ENCODE measurements around the gene CELF1.

Gene CELF1

DNA sequence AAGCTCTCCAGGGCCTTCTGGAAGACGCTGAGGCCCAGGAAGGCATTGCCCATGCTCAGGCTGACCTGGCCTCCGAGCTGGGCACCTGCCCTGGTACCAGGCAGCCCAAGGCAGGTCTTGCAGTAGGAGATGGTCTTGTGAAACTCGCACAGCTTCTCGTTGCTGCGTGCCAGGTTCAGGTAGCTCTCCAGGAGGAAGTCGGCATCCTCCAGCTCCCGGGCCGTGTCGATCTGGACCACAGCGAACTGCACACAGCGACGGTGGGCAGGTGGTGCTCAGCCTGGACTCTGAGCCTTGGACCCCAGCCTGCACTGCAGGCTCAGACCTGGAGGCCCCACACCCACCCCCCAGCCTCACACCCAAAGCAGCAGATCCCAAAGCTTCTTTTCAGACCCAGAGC lies 105.0 kb downstream of the CELF1 start:
- no peak for DNase-seq (ENCODE audit: low spot score)

DNA sequence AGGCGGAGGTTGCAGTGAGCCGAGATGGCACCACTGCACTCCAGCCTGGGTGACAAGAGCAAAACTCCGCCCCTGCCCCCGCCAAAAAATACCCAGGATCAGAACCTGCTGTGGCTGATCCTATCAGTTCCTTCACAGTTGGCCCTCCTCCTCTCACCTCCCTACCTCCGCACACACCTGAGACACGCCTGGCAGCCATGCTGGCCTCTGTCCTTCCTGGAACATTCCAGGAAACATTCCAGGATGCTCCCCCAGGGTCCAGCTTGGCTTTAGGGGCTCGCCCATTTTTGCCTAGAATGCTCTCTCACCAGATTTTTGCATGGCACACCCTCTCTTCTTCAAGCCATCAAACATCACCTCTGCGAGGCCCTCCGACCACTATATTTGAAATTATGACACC lies 106.1 kb downstream of the CELF1 start:
- no peak for DNase-seq (ENCODE audit: low spot score)

DNA sequence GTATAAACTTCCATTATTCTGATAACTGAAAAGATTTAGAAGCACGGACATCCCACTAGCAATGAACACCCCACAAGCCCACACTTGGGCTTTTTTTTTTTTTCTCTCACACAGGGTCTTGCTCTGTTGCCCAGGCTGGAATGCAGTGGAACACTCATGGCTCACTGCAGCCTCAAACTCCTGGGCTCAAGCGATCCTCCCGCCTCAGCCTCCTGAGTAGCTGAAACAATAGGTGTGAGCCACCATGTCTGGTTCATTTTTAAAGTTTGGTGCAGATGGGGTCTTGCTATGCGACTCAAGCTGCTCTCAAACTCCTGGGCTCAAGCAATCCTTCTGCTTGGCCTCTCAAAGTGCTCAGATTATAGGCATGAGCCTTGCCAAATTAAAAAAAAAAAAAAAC lies 107.1 kb downstream of the CELF1 start:
- no peak for DNase-seq (ENCODE audit: low spot score)

DNA sequence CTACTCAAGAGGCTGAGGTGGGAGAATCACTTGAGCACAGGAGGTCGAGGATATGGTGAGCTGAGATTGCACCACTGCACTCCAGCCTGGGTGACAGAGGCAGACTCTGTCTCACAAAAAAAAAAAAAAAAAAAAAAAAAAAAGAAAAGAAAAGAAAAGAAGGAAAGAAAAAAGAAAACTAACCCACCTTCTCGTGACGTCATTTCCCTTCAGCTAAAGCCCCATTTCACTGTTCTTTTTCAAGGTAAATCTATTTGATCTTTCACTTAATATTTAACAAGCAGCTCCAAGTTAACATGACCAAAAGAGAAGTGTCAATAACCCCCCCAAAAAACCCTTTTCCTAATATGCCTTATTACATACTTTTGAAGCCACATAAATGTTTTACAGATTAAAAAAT lies 109.1 kb downstream of the CELF1 start:
- DNase-seq (ENCODE audit: low spot score) = no peak

DNA sequence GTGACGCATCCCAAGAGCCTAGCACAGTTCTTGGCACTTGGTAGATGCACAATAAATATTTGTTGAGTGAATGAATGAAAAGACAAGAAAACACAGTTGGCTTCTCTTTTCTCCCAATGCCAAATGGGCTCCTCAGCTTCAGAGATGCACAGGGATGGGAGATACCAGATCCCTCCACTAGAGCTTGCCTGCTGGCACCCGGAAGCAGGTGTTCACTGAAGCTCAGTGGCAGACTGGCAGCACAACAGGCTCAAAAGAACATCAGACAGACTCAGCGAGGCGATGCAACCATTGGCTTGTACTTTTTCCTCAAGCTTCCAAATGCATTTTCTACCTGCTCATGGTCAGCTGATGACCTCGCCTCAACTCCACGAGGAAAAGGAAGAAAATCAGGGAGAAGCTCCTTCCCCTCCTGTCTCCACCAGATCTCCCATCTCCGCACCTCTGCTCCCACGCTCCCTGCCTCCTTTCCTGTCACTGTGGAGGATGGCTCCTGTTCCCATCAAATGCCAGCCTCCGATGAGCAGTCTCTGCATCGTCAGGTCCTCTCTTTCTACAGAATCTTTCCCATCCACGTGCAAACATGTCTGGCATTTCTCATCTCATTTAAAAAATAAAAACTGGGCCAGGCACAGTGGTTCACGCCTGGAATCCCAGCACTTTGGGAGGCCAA lies 109.8 kb downstream of the CELF1 start:
- no peak for DNase-seq (ENCODE audit: low spot score)

DNA sequence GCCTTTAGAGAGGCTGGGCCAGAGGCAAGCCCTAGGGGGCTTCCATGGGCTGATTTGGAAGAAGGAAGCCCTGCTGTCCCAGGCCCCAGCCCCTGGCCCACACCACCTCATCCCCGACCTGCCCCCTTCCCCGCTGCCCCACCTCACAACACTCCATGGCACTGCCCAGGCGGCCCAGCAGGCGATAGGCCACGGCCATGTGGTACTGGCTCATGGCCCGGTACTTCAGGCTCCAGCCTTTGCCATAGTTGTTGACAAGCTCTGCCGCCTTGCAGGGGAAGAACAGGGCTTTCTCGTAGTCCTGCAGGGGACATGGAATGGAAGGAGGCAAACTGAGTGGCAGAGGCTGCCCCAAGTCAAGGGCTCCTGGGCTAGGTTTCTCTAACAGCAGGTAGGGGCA lies 110.4 kb downstream of the CELF1 start:
- no peak for DNase-seq (ENCODE audit: low spot score)

DNA sequence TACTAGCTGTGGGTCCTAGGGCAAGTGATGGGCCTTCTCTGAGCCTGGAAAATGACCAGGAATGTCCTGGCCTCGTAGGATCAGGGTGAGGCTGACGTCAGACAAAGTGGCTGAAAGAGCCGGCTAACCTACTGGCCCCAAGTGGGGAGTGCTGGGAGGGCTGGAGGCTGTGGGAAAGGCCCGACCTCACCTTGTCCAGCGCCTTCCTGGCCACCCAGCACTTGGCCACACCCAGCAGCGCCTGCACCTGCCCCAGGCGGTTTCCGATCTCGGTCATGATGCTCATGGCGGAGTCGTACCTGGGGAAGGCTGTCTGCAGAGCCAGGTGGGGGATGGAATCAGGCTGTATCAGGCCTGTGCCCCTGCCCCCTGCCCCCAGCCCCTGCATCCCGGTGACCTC lies 111.5 kb downstream of the CELF1 start:
- no peak for DNase-seq (ENCODE audit: low spot score)

DNA sequence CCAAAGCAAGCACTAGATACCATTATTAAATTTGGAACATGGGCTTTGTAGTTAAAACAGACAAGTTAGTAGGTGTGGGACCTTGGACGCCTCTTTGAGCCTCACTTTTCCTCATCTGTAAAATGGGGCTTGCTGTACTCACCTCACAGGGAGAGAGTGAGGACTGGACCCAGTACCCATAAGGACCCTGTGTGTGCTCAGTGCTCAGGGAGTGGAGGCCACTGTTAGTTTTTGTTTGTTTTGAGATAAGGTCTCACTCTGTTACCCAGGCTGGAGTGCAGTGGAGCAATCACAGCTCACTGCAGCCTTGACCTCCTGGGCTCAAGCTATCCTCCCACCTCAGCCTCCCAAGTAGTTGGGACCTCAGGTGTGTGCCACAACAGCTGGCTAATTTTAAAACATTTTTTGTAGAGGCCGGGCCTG lies 112.9 kb downstream of the CELF1 start:
- DNase-seq (ENCODE audit: low spot score) = no peak

DNA sequence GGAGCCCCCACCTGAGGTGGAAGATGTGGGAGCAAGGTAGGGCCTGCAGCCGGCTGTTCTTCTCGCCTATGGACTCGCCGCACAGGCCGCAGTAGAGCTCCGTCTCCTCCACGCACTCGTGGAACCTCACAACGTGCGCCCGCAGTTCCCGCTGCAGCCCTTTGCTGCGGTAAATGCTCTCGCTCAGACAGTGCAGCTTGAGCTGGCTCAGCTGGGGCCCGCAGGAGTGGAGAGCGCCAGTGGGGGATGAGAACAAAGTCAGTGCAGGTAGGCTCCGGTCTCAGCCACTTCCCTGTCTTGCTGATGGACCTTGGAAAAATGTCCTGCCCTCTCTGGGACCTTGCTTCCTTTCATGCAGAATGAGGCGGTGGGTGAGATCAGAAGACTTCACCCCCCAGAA lies 114.2 kb downstream of the CELF1 start:
- DNase-seq (ENCODE audit: low spot score) = no peak

DNA sequence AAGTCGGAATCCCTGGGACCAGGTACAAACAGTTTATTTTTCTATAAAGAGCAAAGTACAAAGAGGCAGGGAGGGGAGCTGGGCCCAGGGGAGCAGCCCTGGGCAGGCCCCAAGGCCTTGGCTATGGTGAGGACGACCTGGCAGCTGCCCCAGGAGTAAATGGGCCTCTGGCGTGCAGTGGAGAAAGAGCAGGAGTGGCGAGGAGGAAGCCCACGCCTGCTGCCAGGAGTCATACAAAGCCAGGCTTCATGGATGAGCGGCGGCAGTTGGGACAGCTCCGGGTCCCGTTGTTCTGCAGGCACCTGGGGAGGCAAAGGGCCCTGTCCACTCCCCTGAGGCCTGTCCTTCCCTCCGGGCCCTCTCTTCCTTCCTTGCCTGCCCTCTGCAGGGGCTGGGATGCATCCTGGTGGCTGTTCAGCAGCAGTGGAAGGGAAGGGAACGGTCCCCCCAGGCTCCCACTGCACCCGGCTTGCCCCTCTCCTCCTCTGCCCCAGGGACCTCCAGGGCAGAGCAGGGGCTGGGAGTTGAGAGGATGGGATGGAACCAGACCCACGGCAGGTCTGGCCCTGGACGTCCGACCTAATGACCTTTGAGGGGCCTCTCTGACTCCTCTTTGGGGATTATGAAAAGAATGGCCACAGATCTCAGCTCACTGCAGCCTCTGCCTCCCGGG lies 115.0 kb downstream of the CELF1 start:
- no peak for DNase-seq (ENCODE audit: low spot score)

DNA sequence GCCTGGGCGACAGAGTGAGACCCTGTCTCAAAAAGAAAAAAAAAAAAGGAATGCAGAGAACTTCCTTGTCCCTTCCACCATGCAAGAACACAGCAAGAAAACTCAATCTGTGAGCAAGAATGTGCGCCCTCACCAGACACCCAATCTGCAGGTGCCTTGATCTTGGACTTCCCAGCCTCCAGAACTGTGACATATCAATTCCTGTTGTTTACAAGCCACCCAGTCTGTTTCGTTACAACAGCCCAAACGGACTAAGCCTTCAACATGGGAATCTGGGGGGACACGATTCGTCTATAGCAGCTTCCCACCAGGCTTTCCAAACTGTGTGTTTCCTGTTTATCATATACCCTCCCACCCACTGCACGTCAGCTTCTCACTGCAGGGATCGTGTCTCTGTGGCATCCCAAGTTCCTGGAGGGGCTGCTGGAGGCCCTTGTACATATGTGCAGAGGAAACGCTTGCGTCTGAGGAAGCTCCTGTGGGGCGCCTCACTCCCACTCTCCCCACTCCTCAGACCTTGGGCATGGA lies 115.7 kb downstream of the CELF1 start:
- no peak for DNase-seq (ENCODE audit: low spot score)

DNA sequence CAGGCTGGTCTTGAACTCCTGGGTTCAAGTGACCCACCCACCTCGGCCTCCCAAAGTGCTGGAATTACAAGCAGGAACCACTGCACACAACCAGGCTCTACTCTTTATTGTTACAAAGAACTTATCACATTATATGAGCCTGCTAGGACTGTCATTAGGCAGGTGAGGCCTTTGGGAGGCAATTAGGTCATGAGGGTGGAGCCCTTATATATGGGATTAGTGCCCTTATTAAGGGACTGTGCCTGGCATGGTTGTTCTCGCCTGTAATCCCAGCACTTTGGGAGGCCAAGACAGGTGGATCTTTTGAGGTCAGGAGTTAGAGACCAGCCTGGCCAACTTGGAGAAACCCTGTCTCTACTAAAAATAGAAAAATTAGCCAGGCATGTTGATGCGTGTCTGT lies 116.2 kb downstream of the CELF1 start:
- no peak for DNase-seq (ENCODE audit: low spot score)

DNA sequence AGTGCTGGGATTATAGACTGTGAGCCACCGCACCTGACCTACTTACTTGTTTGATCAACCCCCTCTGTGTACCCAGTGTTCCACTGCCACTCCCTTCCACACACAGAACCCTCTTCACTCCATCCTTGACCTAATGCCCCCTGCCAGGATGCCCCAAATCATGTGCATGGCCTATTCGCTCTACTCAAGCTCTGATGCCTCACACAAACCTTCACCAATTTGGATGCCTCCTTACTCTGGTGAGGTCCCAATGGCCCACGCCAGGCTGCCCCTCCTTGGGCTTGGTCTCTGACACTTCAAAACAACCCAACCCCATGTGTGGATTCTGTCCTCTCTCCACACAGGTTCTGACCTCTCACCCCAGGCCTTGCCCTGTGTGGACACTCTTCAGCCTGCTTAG lies 117.2 kb downstream of the CELF1 start:
- DNase-seq (ENCODE audit: low spot score) = no peak

DNA sequence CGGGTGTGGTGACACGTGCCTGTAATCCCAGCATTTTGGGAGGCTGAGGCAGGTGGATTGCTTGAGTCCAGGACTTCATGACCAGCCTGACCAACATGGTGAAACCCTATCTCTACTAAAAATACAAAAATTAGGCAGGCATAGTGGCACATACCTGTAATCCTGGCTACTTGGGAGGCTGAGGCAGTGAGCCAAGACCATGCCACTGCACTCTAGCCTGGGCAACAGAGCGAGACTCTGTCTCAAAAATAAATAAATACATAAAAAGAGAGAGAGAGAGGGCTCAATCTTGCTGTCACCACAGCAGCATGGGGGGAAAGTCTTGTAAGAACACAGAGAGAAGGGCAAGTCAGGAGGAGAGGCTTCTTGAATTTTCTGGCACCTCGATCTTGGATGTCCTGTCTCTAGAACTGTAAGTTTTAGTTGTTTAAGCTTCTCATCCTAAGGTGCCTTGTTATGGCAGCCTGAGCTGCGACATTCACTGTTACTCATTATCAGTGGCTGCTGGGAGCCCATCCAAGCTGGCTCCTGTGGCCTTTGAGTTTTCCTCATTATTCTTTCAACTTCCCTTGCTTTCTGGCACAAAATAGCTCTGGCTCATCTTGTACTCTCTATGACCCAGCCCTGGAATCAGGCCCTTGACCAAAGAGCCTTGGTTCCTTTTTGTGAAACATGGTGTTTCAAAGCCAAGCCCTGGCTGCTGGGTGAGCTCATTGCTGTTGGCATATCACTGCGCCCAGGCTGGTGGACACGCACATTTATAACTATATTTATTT lies 118.7 kb downstream of the CELF1 start:
- no peak for DNase-seq (ENCODE audit: low spot score)

DNA sequence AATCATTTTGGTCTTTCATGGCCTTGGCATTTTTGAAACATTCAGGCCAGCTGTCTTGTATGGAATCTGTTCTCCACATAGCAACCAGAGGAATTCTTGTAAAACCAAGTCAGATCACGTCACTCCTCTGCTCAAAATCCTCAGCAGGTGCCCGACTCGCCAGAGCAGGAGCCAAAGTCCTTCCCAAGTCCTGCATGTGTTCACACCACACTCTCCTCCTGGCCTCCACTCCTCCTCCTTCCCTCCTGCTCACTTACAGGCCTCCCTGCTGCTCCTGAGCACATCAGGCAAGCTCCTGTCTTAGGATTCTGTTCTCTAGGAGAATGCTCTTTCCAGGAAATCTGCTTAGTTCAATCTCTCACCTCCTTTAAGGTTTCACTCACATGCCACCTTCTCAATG lies 119.8 kb downstream of the CELF1 start:
- DNase-seq (ENCODE audit: low spot score) = no peak

DNA sequence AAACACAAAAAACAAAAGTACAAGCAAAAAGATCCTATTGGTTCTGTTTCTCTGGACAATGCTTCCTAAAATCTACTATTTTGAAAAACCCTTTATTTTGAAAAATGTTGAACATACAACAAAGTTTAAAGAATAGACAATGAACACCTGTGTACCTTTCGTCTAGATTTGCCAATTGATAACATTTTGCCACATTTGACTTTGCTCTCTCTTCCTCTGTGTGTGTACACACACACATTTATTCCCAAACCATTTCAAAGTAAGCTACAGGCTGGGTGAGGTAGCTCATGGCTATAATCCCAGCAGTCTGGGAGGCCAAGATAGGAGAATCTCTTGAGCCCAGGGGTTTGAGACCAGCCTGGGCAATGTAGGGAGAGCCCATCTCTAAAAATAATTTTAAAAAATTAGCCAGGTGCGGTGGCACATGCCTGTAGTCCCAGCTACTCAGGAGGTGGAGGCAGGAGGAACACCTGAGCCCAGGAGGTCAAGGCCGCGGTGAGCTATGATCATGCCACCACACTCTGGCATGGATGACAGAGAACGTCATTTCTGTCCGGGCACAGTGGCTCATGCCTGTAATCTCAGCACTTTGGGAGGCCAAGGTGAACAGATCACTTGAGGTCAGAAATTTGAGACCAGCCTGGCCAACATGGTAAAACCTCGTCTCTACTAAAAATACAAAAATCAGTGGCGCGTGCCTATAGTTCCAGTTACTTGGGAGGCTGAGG lies 121.4 kb downstream of the CELF1 start:
- no peak for DNase-seq (ENCODE audit: low spot score)

DNA sequence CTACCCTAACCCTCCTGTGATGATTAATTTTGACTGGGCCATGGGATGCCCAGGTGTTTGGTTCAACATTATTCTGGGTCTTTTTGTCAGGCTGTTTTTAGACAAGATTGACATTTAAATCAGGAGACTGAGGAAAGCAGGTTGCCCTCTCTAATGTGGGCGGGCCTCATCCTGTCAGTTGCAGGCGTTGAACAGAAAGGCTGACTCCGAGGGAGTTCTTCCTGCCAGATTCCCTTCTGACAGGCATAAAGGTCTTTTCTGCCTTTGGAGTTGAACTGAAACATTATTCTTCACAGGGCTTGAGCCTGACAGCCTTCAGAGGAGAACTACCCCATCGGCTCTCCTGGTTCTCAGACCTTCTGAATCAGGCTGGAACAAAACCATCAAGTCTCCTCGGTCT lies 122.4 kb downstream of the CELF1 start:
- DNase-seq (ENCODE audit: low spot score) = no peak

DNA sequence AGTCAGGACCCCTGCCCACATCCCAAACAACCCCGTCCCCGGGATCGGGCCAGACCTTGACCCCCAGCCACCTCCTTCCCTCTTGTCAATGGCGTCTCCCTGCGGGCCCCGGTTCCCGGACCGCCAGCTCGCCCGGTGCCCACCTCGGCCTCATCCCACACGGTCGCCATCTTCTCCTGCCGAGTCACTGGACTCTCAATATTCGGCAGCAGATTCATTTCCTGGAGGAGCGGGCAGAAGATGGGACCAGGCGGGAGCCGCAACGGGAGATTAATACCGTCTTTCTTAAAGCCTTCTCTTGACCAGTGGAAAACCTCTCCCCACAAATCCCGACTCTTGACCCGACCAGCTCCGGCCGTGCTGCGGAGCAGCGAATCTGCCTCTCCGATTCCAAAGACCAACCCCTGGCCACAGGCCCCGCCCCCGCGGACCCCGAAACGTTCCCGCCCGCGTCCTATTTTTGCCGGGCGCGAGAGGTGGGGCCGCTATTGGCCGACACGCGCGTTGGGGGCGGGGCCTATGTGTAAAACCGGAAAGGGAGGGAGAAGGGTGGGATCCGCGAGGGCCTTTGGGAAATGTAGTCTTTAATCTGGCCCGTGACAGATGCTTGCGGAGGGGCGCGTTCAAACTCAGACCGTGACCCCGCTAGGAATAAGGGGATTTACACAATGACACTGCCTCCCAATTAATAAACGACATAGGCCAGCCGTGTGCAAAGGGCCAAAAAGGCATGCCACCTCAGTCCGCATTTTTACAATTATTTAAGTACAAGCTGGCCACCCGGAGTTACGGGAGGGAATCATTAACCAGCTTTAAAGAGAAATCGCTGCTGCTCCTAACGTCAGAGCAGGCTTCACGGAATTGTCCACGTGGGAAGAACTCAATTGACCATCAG lies 126.6 kb downstream of the CELF1 start, which contains the start of gene PSMC3:
TSS of gene PSMC3 (minus strand) at position 378 of the 895 bp plus-strand sequence. CDS start at position 218, 160 bp downstream.
- DNase-seq (ENCODE audit: low spot score) = peak; percentile 98

DNA sequence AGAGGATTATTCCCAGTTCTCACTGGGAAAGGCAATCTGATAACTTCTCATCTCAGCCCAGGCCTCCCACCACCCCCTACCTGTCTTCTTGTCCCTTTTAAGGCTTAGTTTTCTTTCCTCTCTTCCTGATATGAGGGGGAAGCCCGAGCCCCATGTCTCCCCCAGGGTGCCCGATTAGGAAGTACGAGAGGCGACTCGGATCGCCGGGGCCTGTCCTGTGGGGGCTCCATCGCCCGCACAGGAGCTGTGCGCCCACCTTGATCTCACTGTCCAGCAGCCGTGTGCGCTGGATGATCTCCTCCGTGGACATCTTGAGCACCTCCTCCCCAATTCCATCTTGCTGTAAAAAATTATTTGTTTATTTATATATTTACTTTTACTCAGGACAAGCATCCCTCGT lies 127.3 kb downstream of the CELF1 start:
- DNase-seq (ENCODE audit: low spot score) = no peak

DNA sequence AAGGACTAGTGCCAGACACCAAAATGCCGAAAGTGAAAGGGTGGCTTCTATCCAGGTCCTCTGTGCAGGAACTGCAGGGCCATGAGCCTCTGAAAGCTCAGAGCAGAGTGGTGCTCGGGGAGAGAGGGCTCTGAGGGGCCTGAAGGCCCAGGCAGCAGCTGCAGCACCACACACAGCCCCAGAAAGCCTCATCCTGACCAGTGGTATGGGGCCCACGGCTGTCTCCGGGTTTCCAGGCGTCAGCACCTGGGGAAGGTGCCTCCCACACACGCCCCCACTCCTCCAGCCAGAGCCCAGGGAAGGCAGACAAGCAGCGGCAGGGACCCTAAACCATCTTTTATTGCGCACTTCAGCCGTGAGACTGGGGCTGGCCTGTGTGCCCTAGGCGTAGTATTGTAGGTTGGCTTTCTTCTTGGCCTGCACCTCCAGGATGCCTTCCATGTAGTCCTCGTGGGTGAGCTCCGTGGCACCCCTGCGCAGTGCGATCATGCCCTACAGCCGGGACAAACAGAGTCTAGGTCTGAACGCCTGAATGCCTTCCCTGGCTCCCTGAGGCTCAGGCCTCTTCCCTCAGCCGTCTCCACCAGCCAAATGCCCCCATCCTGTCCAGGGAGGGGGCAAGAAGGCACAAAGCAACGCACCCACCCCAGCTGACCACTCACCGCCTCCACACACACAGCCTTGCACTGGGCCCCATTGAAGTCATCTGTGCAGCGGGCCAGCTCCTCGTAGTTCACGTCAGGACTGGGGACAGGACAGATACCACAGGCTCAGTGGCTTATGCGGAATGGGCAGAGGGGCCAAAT lies 134.3 kb downstream of the CELF1 start:
- DNase-seq (ENCODE audit: low spot score) = no peak
